Naive B cell (primary cell): Measurements from ENCODE around the gene KRTDAP. TPM values are rescaled to one million over a fixed set of nuclear protein-coding genes. Genes with fewer than 3 reads are reported as not detected.
A peak's percentile ranks its signal among the peaks of the same experiment; 100 is the strongest.

Experiments
- ATAC-seq, 2 donors: fragments of 150-1000 bp; cut with Tn5 transposase; 2 replicates each; pipeline ENCODE4 v1.10.0; 2021; ENCODE audit warnings: low read depth in 2 of 2, mild to moderate bottlenecking in 2 of 2, moderate library complexity in 2 of 2
- DNase-seq: peaks from one replicate; pipeline ENCODE4 v3.0.0; 2022
- H3K27ac Mint-ChIP-seq, 6 donors: one replicate each; pipeline ENCODE4 v1.8.0; 2020 to 2022; ENCODE audit warnings: mild to moderate bottlenecking in 6 of 6, mixed read lengths in 6 of 6, moderate library complexity in 5 of 6, inconsistent platforms in 2 of 6
- H3K27me3 Mint-ChIP-seq, 3 donors: one replicate each; pipeline ENCODE4 v1.8.0; 2021 to 2022; ENCODE audit warnings: mixed read lengths in 3 of 3, mild to moderate bottlenecking in 1 of 3
- H3K36me3 Mint-ChIP-seq, 2 donors: one replicate each; pipeline ENCODE4 v1.8.0; 2020 to 2022; ENCODE audit warnings: mixed read lengths in 2 of 2, inconsistent platforms in 1 of 2, mild to moderate bottlenecking in 1 of 2
- H3K4me1 Mint-ChIP-seq, 3 donors: one replicate each; pipeline ENCODE4 v1.8.0; 2020 to 2022; ENCODE audit warnings: mixed read lengths in 3 of 3, inconsistent platforms in 1 of 3, mild to moderate bottlenecking in 1 of 3, moderate library complexity in 1 of 3
- H3K4me3 Mint-ChIP-seq, 8 donors: one replicate each; pipeline ENCODE4 v1.8.0; 2020 to 2022; ENCODE audit warnings: mild to moderate bottlenecking in 8 of 8, mixed read lengths in 8 of 8, moderate library complexity in 8 of 8, inconsistent platforms in 2 of 8
- H3K9me3 Mint-ChIP-seq, 7 donors: one replicate each; pipeline ENCODE4 v1.8.0; 2020 to 2022; ENCODE audit warnings: mixed read lengths in 7 of 7, mild to moderate bottlenecking in 5 of 7, inconsistent platforms in 2 of 7, moderate library complexity in 1 of 7
- polyA plus RNA-seq, 6 donors: library from polyadenylated mRNA; unstranded; fragments of 300-500 nt; fragmentation: Illumina TruSeq; gene quantifications; one replicate each; pipeline ENCODE4 v1.2.3, GENCODE V29; 2021; ENCODE audit warnings: low read depth in 6 of 6

Gene KRTDAP, protein sequence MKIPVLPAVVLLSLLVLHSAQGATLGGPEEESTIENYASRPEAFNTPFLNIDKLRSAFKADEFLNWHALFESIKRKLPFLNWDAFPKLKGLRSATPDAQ
- polyA plus RNA-seq: not detected

DNA sequence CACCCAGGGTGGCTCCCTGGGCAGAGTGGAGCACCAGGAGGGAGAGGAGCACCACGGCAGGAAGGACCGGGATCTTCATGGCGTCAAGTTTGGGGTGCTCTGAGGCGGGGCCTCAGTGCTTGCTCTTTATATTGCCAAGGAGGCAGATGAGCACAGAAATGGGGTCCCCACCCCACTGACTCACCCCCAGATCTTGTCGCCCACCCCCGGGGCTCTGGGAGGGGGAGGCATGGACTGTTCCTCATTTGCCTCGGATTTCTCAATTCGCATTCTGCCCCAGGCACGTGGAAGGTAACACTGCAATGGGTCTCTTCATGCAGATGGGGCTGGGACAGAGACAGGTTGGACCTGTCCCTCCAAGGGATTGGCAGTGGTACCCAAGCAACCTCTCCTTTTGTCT, at the start of gene KRTDAP:
TSS of gene KRTDAP (minus strand) at position 101 of the 400 bp plus-strand sequence. CDS start at position 79, 22 bp downstream.
- Mint-ChIP-seq H3K4me3 (no peak within 1 kb of the TSS), H3K27ac (no peak within 1 kb of the TSS), H3K27me3 (peaks cover 12 to 47% (median 27%) of the 10 kb centered on the region in 3 donors)

DNA sequence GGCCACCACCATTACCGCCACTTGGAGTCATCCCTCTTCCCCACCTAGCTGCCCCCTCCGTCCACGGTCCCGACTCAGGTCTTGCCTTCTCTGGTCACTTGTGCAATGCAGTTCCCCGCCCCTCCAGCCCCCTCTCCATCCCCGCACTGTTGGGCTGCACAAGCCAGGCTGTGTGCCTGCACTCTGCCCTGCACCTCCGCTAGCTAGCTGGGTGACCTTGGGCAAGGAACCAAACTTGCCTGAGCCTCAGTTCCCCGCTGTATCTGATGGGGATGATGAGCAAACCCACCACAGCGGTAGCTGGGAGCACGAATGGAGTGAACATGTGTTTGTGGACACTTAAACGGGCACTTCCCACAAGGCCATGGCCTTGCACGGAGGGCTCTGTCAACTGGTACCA, 49.6 kb upstream of the KRTDAP start:
- Mint-ChIP-seq H3K4me3 (no peak overlapping the region), H3K36me3 (no peaks in the 10 kb centered on the region), H3K9me3 (no peaks in the 10 kb centered on the region), H3K4me1 (peaks cover 16 to 29% (median 23%) of the 10 kb centered on the region in 3 donors), H3K27ac (peak overlapping the region in 1 of 6 donors; percentile 4), H3K27me3 (peaks cover 0 to 3% (median 0%) of the 10 kb centered on the region in 3 donors)
- DNase-seq: no peak
- ATAC-seq: no peak

More for the DNA sequence above, at the start of gene KRTDAP:
- ATAC-seq (no peak), DNase-seq (no peak)
- H3K36me3 Mint-ChIP-seq: no peaks in the 10 kb centered on the region
- H3K4me1 Mint-ChIP-seq: peaks cover 6 to 10% (median 9%) of the 10 kb centered on the region in 3 donors
- H3K9me3 Mint-ChIP-seq: no peaks in the 10 kb centered on the region

DNA sequence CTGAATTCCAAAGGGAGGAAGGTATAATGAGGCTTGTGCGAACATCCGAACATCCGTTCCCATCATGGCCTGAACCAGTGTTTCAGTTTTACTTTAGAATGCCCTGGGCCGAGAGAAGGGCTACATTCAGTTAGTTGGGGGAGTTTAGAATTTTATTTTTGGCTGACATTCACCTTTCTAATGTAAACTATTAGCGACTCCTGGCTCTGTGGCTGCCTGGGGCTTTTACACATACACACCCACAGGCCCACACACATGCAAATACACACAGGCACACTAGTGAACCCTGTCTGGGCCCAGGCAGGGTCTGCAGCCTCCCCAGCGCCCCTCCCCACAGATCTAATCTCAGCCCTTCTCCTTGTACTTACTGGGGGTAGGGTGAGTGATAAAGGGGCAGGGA, 49.0 kb upstream of the KRTDAP start:
- no peak for DNase-seq
- peak overlapping the region in 1 of 6 donors; percentile 66 for H3K27ac Mint-ChIP-seq

DNA sequence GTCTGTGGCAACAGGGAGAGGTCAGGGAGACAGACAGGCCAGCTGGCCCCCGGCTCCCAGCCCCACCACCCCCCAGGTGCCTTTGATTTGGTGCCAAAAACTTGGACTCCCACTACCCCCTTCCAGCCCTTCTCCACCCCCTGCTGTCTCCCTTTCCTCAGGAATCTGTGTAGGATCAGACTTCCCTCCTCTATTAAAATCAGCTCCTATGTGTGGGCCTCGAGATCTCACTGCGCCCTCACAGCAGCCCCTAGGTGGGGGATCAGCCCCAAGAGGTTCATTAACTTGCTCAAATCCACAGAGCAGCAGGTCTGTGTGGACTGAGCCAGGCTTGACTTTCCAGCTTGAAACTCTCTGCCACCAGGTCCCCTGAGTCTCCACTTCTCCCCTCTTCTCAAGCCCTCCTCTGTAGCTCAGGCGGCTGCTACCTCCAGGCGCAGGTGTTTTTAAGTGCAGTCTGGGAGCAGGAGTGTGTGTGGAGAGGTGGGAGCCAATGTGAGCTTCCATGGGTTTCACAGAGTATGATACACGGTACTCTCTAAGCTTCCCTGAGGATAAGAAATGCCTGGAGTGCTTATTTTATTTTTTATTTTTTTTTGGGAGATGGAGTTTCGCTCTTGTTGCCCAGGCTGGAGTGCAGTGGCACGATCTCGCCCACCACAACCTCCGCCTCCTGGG, 44.7 kb upstream of the KRTDAP start:
- H3K36me3 Mint-ChIP-seq: no peaks in the 10 kb centered on the region
- peaks cover 12 to 34% (median 29%) of the 10 kb centered on the region in 3 donors for H3K27me3 Mint-ChIP-seq
- ATAC-seq (no peak), DNase-seq (no peak)
- peak overlapping the region in 2 of 8 donors; percentile 47 to 69 for H3K4me3 Mint-ChIP-seq
- peaks cover 16 to 20% (median 16%) of the 10 kb centered on the region in 3 donors for H3K4me1 Mint-ChIP-seq
- no peaks in the 10 kb centered on the region for H3K9me3 Mint-ChIP-seq
- peak overlapping the region in 1 of 6 donors; percentile 56 for H3K27ac Mint-ChIP-seq

More for the DNA sequence above, 49.0 kb upstream of the KRTDAP start:
- peaks cover 0 to 8% (median 0%) of the 10 kb centered on the region in 3 donors for H3K27me3 Mint-ChIP-seq
- H3K9me3 Mint-ChIP-seq: no peaks in the 10 kb centered on the region
- no peaks in the 10 kb centered on the region for H3K36me3 Mint-ChIP-seq
- H3K4me3 Mint-ChIP-seq: no peak overlapping the region
- ATAC-seq: no peak
- peaks cover 12 to 28% (median 20%) of the 10 kb centered on the region in 3 donors for H3K4me1 Mint-ChIP-seq

DNA sequence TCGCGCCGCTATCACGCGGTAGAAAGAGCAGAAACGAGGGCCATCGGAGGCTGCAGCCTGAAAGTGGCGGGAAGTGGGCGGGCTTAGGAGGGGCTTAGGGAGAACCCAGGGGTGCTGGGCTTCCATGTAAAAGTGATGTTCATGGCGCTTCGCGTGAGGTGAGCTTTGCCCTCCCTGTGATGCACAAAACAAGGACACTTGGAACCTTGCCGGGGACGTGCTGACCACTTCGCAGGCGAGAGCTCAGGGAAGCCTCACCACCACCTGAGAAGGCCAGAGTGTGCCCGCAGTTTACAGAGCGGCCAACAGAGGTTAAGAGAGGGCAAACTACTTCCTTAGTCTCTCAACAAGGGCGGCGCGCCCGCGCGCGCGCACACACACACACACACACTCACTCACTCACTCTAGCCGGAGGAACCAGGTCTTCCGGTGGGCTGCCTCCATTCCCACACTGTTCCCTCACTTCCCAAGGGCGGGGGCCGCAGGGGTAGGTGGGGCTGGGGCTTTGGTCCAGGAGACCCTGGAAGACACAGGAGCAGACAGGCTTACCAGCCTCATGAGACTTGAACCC, 43.6 kb upstream of the KRTDAP start:
- Mint-ChIP-seq H3K9me3 (no peaks in the 10 kb centered on the region), H3K27me3 (peaks cover 14 to 44% (median 38%) of the 10 kb centered on the region in 3 donors), H3K4me1 (peaks cover 15 to 20% (median 16%) of the 10 kb centered on the region in 3 donors), H3K36me3 (peaks cover 0 to 2% of the 10 kb centered on the region in 2 donors), H3K27ac (peak overlapping the region in 3 of 6 donors; percentile 30 to 94 (median 56)), H3K4me3 (peak overlapping the region; percentile 38 to 88 (median 76))
- ATAC-seq (peak; percentile 92 to 96), DNase-seq (peak; percentile 38)

DNA sequence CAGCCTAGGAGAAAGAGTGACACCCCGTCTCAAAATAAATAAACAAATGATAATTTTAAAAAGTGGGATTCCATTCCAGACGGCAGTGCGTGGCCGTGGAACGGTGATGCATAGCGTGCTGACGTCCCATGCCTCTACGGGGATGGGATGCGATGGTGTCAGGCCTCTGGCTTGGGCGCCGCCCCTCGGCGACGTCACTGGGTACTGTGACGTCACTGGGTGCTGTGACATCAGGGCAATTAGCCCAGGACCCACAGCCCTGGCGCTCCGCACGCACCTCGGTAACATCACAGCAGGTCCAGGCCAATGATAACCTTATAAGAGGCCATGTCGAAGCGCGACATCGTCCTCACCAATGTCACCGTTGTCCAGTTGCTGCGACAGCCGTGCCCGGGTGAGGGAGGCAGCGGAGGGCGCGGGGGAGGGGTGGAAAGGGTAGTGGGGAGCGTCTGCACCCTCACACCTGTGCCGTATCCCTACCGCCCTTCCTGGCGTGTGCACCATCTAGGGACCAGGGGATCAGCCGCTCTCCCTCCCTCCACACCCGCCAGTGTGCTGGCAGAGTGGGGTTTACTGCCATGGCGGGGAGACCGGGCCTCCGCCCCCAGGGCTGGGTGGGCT, 43.0 kb upstream of the KRTDAP start, which contains the start of gene GAPDHS:
TSS of gene GAPDHS (plus strand) at position 256 of the 621 bp plus-strand sequence. CDS start at position 328, 72 bp downstream.
- ATAC-seq: no peak
- peak within 1 kb of the TSS in 4 of 6 donors; percentile 30 to 94 (median 48) for H3K27ac Mint-ChIP-seq
- H3K4me3 Mint-ChIP-seq: peak within 1 kb of the TSS; percentile 38 to 88 (median 76)

DNA sequence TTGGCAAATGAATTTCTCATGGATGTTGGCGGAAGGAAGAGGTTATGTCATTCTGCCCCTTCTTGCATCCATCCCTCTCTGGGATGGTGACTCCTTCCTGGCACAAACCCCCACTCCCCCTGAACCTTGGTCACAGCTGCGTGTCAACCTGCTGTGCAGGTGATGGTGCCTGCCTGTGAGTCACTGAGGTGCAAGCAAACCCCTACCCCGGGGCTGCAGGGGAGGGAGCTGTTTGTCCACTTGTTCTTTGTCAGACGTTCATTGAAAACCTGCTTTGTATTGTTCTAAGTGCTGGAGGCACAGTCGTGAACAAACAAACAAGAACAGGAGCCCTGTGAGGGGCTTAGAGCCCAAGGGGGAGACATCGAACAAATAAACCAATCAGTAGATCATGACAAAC, 41.0 kb upstream of the KRTDAP start:
- Mint-ChIP-seq H3K36me3 (peaks cover 0 to 21% of the 10 kb centered on the region in 2 donors), H3K4me1 (peaks cover 15 to 20% (median 16%) of the 10 kb centered on the region in 3 donors)

More for the DNA sequence above, 43.0 kb upstream of the KRTDAP start, which contains the start of gene GAPDHS:
- Mint-ChIP-seq H3K27me3 (peaks cover 20 to 50% (median 44%) of the 10 kb centered on the region in 3 donors), H3K9me3 (no peaks in the 10 kb centered on the region), H3K36me3 (peaks cover 0 to 8% of the 10 kb centered on the region in 2 donors), H3K4me1 (peaks cover 15 to 20% (median 16%) of the 10 kb centered on the region in 3 donors)
- no peak for DNase-seq

DNA sequence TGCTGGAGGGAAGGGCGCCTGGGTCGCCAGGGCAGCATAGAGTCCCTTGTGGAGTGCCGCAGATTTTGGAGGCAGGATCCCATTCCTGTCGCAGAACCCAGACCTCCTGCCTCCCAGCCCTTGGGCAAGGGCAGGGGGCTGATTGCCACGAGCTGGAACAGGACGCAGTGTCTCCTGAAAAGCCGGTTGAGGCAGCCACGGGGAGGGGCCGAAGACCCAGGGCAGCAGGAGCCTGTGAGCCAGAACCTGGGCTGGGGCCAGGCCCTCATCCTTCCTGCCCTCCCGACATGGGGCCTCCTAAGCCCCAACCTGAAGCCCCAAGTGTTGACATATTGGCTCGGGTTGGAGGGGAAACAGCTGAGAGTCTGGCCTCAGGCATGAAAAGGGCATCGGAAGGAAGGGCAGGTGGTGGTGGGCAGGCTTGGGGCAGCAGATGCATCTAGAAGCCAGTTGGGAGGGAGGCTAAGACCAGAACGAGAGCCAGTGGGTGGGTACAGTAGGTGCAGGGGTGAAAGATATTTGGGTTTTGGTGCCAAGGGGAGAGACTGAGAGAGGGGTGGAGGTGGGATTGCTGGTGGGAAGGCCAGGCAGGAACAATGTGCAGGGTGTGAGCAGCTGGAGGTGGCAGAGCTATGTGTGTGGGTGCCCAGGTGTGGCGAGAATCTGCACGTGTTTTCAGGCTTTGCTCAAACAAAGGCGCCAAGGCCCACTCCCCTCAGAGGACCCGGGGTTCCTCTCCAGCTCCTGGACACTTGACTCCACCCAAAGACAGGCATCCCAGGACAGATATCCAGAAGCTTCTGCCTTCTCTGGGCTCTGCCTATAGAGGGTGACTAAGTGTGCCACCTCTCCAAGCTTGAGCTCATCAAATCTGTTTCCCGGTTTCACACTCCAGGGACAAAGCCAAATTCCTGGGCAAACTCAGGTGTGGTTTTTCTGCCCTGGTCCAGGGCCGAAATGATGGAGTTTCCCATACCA, 39.3 kb upstream of the KRTDAP start:
- H3K4me3 Mint-ChIP-seq: no peak overlapping the region
- DNase-seq (no peak), ATAC-seq (no peak)
- H3K4me1 Mint-ChIP-seq: peaks cover 13 to 17% (median 15%) of the 10 kb centered on the region in 3 donors
- peak overlapping the region in 1 of 6 donors; percentile 95 for H3K27ac Mint-ChIP-seq
- H3K9me3 Mint-ChIP-seq: no peaks in the 10 kb centered on the region
- H3K27me3 Mint-ChIP-seq: peaks cover 27 to 70% (median 69%) of the 10 kb centered on the region in 3 donors
- H3K36me3 Mint-ChIP-seq: peaks cover 0 to 21% of the 10 kb centered on the region in 2 donors

More for the DNA sequence above, 41.0 kb upstream of the KRTDAP start:
- H3K27me3 Mint-ChIP-seq: peaks cover 27 to 70% (median 64%) of the 10 kb centered on the region in 3 donors
- H3K27ac Mint-ChIP-seq: peak overlapping the region in 1 of 6 donors; percentile 83
- ATAC-seq (no peak), DNase-seq (no peak)
- no peaks in the 10 kb centered on the region for H3K9me3 Mint-ChIP-seq
- H3K4me3 Mint-ChIP-seq: peak overlapping the region in 2 of 8 donors; percentile 18 to 62

DNA sequence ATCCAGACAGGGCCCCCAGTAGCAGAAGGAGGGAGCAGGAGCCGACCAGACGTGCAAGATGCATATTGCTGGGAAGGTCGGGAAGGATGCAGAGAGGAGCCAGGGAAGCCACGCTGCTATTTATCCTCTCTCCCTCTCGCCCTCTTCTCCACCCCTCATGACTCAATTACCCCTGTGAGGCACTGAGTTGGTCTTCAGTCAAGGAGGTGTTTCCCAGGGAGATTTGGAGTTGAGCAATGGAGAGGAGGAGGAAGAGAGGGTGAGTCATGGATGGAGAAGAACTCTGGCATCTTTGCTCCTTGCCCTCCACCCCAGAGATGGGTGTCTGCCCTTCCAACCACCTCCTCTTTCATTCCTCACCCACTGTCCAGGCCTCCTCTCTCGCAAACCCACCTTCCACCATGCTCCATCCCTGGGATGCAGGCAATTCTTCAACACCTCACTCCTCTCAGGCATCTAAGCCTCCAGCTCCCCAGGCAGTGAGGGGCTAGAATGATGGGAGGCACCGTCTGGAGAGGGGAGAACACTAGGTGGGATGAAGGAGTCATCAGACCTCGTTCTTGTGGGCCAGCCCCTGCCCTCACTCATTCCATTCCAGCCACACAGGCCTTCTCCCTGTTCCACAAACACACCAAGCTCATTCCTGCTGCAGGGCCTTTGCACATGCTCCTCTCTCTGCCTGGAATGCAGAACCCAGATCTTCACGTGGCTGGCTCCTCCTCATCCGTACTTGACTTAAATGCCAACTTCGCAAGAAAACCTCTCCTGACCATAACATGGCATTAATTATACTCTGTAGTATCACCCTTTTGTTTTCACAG, 38.2 kb upstream of the KRTDAP start, which contains the start of gene SBSN:
TSS of gene SBSN (minus strand) at position 94 of the 821 bp plus-strand sequence. CDS start at position 64, 30 bp downstream.
- Mint-ChIP-seq H3K4me3 (peak within 1 kb of the TSS in 1 of 8 donors; percentile 47), H3K9me3 (no peaks in the 10 kb centered on the region), H3K4me1 (peaks cover 6 to 8% (median 8%) of the 10 kb centered on the region in 3 donors), H3K36me3 (peaks cover 0 to 21% of the 10 kb centered on the region in 2 donors), H3K27ac (peak within 1 kb of the TSS in 1 of 6 donors; percentile 87), H3K27me3 (peaks cover 27 to 77% (median 69%) of the 10 kb centered on the region in 3 donors)
- ATAC-seq (no peak), DNase-seq (no peak)

DNA sequence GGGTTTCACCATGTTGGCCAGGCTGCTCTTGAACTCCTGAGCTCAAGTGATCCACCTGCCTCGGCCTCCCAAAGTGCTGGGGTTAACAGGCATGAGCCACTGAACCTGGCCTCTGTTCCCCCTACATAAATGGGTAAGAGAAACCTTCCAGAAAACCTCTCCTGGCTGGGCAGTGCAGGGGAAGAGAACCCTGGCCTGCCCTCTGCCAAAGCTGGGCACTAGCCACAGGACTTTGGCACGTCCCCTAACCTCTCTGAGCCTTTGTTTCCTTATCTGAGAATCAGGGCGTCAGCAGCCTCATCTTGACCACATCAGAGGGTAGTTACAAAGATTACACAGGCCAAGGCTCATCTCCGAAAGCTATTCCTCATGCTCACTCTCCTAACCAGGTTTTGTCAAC, 35.6 kb upstream of the KRTDAP start:
- Mint-ChIP-seq H3K36me3 (peaks cover 0 to 21% of the 10 kb centered on the region in 2 donors), H3K4me3 (peak overlapping the region in 1 of 8 donors; percentile 63), H3K27me3 (peaks cover 19 to 66% (median 53%) of the 10 kb centered on the region in 3 donors), H3K4me1 (peaks cover 0 to 4% (median 0%) of the 10 kb centered on the region in 3 donors), H3K27ac (no peak overlapping the region), H3K9me3 (no peaks in the 10 kb centered on the region)
- ATAC-seq (no peak), DNase-seq (no peak)

DNA sequence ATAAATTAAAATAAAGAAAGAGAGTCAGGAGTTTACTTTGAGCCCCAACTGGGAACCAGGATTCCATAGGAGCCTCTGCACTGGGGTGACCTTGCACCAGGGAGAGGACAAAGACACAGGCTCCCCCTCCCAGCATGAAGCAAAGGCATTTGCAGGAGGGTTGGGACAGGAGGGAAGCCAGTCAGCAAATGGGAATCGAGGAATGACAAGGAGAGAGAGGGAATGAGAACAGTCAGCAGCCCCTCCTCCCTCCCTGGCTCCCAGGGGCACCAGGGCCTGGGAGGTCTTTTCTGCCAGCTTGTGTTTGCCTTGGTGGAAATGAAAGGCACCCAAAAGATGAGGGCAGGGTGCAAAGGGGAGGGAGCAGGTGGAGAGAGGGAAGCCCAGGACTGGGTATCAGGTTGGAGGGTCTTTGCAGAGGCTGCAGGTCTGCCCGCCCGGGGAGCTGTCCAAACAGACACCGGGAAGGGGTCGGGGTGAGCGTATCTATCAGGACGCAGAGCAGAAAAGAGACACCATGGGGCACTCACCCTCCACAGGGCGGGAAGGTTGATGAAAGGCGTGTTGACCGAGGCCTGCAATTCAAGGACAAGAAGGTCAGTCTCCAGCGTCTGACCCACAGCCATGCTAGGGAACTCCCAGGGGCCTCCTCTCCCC, 34.0 kb upstream of the KRTDAP start:
- DNase-seq (no peak), ATAC-seq (no peak)
- Mint-ChIP-seq H3K9me3 (no peaks in the 10 kb centered on the region), H3K4me1 (peaks cover 0 to 4% (median 0%) of the 10 kb centered on the region in 3 donors), H3K4me3 (no peak overlapping the region), H3K27me3 (peaks cover 24 to 58% (median 50%) of the 10 kb centered on the region in 3 donors), H3K36me3 (peaks cover 0 to 21% of the 10 kb centered on the region in 2 donors), H3K27ac (peak overlapping the region in 1 of 6 donors; percentile 32)
